Measurements from ENCODE around the gene PRAMEF20. TPM values are rescaled to one million over a fixed set of nuclear protein-coding genes. Genes with fewer than 3 reads are reported as not detected.
"Not testable (repeated sequence)": the region's sequence is repeated elsewhere in the genome, so short reads cannot be mapped to it uniquely, and the experiment has no call there.

PRAMEF20 gene
- not detected for total RNA-seq

DNA sequence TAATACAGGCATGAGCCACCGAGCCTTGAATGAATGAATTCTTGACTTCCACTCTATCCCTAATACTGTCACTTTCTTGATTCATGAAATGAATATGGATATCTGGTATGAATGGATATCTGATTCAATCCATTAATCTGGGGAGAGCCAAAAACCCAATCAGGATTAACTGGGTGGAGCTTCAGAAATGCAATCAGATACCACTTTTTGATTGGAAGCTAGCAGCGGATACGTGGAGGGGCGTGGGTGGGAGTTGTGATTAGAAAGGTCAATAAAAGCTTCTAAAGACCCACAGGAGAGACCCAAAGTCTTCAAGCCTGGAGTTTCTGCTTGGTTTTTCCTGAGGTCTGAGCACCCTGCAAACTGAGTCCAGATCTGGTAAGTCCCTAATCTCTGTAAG lies at the start of gene PRAMEF20:
Gene PRAMEF20, plus strand, starts transcription at position 301 of the 400 bp plus-strand sequence. CDS start 5,905 bp downstream, outside the sequence.
- not testable (repeated sequence) for H3K27ac Mint-ChIP-seq; ATAC-seq; H3K9me3 Mint-ChIP-seq; H3K36me3 Mint-ChIP-seq; DNase-seq (ENCODE audit: low spot score in 2 of 2)

DNA sequence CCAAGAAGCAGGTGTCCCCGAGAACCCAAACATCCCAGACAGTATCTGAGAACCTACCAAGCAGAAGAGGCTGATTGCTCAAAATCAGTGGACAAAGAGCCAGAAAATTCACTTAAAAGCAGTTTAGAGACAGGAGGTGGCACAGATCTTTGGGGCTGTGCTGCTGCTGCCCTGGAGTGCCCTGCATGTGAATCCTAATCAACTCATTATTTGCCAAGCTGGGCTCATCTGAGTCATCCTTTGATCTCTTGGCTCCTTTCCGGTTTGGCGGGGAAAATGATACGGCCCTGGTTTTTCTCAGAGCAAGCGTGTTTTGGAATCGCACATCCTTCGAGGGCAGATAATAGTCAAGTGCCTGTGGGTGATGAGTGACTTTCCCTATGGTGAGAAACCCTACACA lies 47.9 kb upstream of the PRAMEF20 start:
- not testable (repeated sequence) for H3K9me3 Mint-ChIP-seq; ATAC-seq; H3K36me3 Mint-ChIP-seq; DNase-seq (ENCODE audit: low spot score in 2 of 2); H3K27ac Mint-ChIP-seq

DNA sequence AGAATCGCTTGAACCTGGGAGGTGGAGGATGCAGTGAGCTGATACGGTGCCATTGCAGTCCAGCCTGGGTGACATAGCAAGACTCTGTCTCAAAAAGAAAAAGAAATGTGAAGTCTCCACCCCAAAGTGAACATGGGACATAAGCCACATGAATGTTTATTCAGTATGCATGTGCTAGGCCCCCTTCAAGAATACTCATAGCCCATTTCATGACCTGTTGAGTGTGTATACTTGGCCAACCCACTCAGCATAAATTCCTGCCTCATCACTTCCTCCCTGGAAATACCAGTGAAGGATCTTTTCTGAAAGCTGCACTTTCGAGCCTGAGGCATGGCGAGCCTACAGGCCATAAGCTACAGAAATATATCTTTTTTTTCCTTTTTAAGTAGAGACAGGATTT lies 45.3 kb upstream of the PRAMEF20 start:
- not testable (repeated sequence) for H3K9me3 Mint-ChIP-seq; ATAC-seq; H3K27ac Mint-ChIP-seq; DNase-seq (ENCODE audit: low spot score in 2 of 2); H3K36me3 Mint-ChIP-seq

DNA sequence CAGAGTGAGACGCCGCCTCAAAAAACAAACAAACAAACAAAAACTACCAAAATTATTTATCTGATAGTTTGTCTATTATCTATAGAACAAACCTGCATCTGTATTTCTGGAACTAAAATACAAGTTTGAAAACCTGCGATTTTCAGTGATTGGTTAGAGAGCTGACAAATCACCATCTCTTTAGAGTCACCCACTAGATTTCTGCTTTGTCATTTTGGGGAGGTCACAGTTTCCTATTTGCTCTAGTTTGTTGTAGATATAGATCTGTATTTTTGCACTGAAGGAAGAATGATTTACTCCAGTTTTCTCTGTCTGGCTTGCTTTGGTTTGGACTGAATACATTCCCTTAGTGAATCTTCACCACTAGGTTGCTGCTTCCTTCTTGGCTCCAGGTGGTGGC lies 43.7 kb upstream of the PRAMEF20 start:
- not testable (repeated sequence) for H3K36me3 Mint-ChIP-seq; DNase-seq (ENCODE audit: low spot score in 2 of 2); ATAC-seq; H3K9me3 Mint-ChIP-seq; H3K27ac Mint-ChIP-seq

DNA sequence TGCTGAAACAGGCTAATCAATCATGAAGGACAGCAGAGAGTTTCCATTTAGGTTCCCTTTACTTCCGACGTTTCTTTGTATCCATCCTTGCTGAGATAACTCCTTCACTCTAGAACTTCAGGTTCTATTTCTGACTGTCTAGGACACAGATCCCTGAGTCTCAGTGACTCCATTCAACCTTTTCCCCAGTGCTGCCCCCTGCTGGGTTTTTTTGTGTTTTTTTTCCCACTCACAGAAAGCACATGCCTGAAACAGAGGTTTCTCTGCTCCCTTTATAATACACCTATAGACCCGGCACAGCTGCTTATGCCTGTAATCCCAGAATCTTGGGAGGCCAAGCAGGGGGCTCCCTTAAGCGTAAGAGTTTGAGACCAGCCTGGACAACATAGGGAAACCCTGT lies 41.7 kb upstream of the PRAMEF20 start:
- DNase-seq (ENCODE audit: low spot score in 2 of 2): peak in 1 of 2 donors; percentile 45
- not testable (repeated sequence) for H3K9me3 Mint-ChIP-seq, H3K27ac Mint-ChIP-seq, ATAC-seq, H3K36me3 Mint-ChIP-seq

DNA sequence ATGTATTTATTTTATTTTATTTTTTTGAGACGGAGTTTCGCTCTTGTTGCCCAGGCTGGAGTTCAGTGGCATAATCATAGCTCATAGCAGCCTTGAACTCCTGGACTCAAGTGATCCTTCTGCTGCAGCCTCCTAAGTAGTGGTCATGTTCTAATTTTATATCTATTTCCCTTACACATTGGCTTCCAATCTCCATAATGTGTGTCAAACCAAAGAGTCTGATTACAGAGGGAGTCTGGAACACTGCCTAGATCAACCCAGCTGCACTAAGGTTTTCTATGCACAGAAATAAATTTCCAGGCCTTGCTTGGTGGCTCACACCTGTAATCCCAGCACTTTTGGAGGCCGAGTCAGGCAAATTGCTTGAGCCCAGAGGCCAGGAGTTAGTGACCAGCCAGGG lies 31.3 kb upstream of the PRAMEF20 start:
- not testable (repeated sequence) for H3K36me3 Mint-ChIP-seq; H3K27ac Mint-ChIP-seq; H3K9me3 Mint-ChIP-seq; DNase-seq (ENCODE audit: low spot score in 2 of 2); ATAC-seq

DNA sequence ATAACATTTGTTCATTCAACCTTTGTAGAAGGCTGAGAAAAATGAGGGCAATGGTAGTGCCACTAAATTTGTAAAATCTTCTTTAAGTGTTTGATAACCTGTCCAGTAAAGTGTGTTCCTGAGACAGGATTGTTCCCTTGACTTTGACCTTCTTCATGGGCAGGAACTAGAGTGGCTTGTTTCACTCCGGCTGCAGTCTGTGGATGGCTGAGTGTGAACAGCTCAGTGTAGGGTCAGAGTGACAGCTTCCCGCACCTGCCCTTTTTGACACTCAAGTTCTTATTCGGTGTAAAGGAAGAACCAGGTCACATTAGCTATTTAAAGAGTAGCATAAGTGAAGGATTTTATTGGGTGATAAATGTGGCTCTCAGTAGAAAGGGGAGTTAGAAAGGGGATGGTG lies 29.9 kb upstream of the PRAMEF20 start:
- H3K36me3 Mint-ChIP-seq; DNase-seq (ENCODE audit: low spot score in 2 of 2); H3K9me3 Mint-ChIP-seq; H3K27ac Mint-ChIP-seq; ATAC-seq: not testable (repeated sequence)

DNA sequence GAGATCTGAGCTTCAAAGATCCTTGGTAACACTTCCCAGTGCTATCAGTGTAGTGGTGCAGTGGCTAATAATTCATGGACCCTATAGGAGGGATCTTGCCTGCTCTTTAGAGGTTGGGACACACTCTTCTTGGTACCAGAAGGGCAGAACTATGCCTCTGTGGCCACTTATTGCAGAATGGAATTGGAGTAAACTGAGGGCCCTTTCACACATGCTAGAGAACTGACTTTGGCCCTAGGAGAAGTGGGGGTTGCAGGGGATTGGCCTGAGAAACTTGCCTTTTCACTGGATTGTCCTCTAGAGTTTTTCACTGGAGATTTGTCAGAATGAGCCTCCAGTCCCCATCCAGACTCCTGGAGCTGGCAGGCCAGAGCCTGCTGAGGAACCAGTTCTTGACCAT lies 20.9 kb upstream of the PRAMEF20 start, which contains the start of gene PRAMEF17:
Gene PRAMEF17, plus strand, starts transcription at position 301 of the 400 bp plus-strand sequence. Its CDS starts 26 bp downstream, at position 327.
- not testable (repeated sequence) for ATAC-seq; H3K36me3 Mint-ChIP-seq; DNase-seq (ENCODE audit: low spot score in 2 of 2); H3K9me3 Mint-ChIP-seq; H3K27ac Mint-ChIP-seq

DNA sequence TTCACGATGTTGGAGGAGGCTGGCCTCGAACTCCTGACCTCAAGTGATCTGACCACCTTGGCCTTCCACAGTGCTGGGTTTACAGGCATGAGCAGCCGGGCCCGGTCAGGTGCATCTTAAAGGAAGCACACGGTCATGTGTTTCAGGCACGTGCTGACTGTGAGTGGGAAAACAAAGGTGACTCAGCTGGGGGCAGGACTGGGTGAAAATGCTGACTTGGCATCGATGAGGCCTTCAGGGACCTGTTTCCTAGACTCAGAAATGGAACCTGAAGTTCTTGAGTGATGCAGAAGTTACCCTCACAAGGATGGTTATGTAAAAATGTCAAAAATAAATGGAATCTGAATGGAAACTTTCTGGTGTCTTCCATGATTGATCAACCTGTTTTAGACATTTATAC lies 17.2 kb upstream of the PRAMEF20 start:
- H3K27ac Mint-ChIP-seq; DNase-seq (ENCODE audit: low spot score in 2 of 2); H3K36me3 Mint-ChIP-seq; H3K9me3 Mint-ChIP-seq; ATAC-seq: not testable (repeated sequence)

DNA sequence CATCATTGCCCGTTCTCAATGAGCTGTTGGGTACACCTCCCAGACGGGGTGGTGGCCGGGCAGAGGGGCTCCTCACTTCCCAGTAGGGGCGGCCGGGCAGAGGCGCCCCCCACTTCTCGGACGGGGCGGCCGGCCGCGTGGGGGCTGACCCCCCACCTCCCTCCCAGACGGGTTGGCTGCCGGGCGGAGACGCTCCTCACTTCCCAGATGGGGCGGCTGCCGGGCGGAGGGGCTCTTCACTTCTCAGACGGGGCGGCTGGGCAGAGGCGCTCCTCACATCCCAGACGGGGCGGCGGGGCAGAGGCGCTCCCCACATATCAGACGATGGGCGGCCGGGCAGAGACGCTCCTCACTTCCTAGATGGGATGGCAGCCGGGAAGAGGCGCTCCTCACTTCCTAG lies 15.5 kb upstream of the PRAMEF20 start:
- not testable (repeated sequence) for ATAC-seq; H3K36me3 Mint-ChIP-seq; H3K9me3 Mint-ChIP-seq; H3K27ac Mint-ChIP-seq; DNase-seq (ENCODE audit: low spot score in 2 of 2)

DNA sequence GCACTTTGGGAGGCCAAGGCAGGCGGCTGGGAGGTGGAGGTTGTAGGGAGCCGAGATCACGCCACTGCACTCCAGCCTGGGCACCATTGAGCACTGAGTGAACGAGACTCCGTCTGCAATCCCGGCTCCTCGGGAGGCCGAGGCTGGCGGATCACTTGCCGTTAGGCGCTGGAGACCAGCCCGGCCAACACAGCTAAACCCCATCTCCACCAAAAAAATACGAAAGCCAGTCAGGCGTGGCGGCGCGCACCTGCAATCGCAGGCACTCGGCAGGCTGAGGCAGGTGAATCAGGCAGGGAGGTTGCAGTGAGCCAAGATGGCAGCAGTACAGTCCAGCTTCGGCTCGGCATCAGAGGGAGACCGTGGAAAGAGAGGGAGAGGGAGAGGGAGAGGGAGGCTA lies 14.9 kb upstream of the PRAMEF20 start:
- not testable (repeated sequence) for H3K9me3 Mint-ChIP-seq; H3K36me3 Mint-ChIP-seq; DNase-seq (ENCODE audit: low spot score in 2 of 2); H3K27ac Mint-ChIP-seq; ATAC-seq

DNA sequence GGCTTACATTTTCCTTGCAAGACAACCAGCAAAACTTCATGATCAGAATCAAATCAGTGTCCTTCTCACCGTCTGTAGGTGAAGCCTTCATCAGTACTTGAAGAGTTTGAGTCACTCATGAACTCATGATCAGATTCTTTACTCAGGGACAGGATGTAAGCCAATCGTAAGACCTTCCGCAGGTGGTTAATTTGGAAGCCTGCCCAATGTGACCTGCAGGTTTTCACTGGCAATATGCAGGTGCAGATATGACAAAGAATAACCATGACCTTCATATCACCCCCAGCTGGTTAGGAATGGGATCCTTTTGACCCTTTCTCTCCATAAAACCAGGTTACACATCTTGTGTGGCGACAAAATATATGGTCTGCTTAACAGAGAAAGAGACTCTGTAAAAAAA lies 2.4 kb upstream of the PRAMEF20 start:
- no peak for ATAC-seq
- Mint-ChIP-seq H3K27ac (no peak overlapping the region), H3K9me3 (no peaks in the 10 kb centered on the region), H3K36me3 (no peaks in the 10 kb centered on the region)
- no peak for DNase-seq (ENCODE audit: low spot score in 2 of 2)

DNA sequence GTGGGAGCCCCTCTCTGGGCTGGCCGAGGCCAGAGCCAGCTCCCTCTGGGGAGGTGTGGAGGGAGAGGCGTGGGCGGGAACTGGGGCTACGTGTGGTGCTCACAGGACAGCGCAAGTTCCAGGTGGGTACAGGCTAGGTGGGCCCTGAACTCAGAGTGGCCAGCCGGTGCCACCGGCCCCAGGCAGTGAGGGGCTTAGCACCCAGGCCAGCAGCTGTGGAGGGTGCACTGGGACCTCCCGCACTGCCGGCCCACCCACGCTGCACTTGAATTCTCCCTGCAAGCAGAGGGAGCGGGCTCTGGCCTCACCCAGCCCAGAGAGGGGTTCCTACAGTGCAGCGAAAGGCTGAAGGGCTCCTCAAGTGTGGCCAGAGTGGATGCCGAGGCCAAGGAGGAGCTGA lies 20.2 kb downstream of the PRAMEF20 start:
- Mint-ChIP-seq H3K9me3 (peaks cover 0 to 3% of the 10 kb centered on the region in 2 donors), H3K27ac (no peak overlapping the region), H3K36me3 (peaks cover 0 to 4% of the 10 kb centered on the region in 2 donors)
- DNase-seq (ENCODE audit: low spot score in 2 of 2) (no peak), ATAC-seq (no peak)

DNA sequence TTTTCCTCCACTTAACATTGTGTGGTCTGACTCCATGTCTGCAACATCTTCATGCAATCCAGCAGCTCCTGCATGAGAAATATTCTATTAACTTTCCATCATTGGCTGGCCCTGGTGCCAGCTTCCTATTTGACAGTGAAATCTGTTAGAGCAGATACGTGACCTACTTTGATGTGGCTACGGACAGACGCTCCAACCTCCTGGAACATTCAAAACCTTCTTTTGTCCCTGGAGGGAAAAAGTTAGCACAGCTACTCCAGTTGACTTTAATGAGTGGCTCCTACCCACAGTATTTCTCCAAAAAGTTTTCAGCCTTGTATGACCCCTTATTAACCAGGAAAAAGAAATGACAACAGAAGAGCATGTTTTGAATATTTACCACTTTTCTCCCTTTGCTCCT lies 22.0 kb downstream of the PRAMEF20 start:
- DNase-seq (ENCODE audit: low spot score in 2 of 2) (no peak), ATAC-seq (no peak)
- Mint-ChIP-seq H3K27ac (no peak overlapping the region), H3K36me3 (peaks cover 0 to 4% of the 10 kb centered on the region in 2 donors), H3K9me3 (peaks cover 0 to 3% of the 10 kb centered on the region in 2 donors)

DNA sequence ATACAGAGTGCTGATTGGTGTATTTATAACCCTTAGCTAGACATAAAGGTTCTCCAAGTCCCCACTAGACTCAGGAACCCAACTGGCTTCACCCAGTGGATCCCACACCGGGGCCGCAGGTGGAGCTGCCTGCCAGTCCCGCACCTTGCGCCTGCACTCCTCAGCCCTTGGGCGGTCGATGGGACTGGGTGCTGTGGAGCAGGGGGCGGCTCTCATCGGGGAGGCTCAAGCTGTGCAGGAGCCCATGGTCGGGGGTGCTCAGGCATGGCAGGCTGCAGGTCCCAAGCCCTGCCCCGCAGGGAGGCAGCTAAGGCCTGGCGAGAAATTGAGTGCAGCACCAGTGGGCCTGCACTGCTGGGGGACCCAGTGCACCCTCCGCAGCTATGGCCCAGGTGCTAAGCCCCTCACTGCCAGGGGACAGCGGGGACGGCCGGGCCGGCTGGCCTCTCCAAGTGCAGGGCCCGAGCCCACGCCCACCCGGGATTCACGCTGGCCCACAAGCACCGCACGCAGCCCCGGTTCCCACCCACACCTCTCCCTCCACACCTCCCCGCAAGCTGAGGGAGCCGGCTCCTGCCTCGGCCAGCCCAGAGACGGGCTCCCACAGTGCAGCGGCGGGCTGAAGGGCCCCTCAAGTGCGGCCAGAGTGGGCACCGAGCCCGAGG lies 23.6 kb downstream of the PRAMEF20 start:
- DNase-seq (ENCODE audit: low spot score in 2 of 2); ATAC-seq; H3K9me3 Mint-ChIP-seq; H3K36me3 Mint-ChIP-seq; H3K27ac Mint-ChIP-seq: not testable (repeated sequence)

DNA sequence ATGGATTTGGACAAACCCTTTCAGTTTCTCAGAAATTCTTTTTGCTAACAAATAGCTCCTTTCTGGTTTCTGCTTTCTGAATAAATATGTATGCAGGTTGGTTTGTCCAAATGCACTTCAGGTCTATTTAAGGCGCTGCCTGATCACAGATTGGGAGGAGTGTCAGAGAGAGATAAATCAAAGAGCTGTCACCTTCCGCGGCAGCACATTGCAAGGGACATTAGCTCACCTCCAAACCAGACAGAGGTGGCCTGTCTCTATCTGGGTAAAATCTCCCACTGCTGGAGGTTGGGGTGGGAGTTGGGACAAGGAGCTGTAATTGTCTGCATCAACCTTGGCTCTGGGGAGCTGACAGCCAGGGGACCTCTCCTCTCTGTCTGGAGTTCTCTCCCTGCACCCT lies 25.2 kb downstream of the PRAMEF20 start:
- peaks cover 0 to 3% of the 10 kb centered on the region in 2 donors for H3K9me3 Mint-ChIP-seq
- DNase-seq (ENCODE audit: low spot score in 2 of 2): no peak
- no peak for ATAC-seq
- no peak overlapping the region for H3K27ac Mint-ChIP-seq
- H3K36me3 Mint-ChIP-seq: peaks cover 0 to 4% of the 10 kb centered on the region in 2 donors

DNA sequence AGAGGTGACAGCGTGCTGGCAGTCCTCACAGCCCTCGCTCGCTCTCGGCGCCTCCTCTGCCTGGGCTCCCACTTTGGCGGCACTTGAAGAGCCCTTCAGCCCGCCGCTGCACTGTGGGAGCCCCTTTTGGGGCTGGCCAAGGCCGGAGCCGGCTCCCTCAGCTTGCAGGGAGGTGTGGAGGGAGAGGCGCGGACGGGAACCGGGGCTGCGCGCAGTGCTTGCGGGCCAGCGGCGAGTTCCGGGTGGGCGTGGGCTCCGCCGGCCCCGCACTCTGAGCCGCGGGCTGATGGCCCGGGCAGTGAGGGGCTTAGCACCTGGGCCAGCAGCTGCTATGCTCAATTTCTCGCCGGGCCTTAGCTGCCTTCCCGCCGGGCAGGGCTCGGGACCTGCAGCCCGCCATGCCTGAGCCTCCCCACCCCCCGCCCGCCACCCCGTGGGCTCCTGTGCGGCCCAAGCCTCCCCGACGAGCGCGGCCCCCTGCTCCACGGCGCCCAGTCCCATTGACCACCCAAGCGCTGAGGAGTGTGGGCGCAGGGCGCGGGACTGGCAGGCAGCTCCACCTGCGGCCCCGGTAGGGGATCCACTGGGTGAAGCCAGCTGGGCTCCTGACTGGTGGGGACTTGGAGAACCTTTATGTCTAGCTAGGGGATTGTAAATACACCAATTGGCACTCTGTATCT lies 29.0 kb downstream of the PRAMEF20 start:
- not testable (repeated sequence) for H3K9me3 Mint-ChIP-seq; DNase-seq (ENCODE audit: low spot score in 2 of 2); ATAC-seq; H3K27ac Mint-ChIP-seq; H3K36me3 Mint-ChIP-seq
